HG03039 (cell line): ENCODE data around the gene DTX2.
"Not testable (repeated sequence)": the region's sequence is repeated elsewhere in the genome, so short reads cannot be mapped to it uniquely, and the experiment has no call there.

Experiments used
- ATAC-seq: cut with Tn5 transposase; IDR thresholded peaks from one replicate; pipeline ENCODE4 v1.9.1; 2021; ENCODE audit warnings: mild to moderate bottlenecking, moderate library complexity; ENCODE audit not compliant: unreplicated experiment

The DTX2 gene

GRCh38 chr7:76511200-76511910, 49.8 kb downstream of the DTX2 start:
- not testable (repeated sequence) for ATAC-seq

- not testable (repeated sequence) for ATAC-seq
Measured at GRCh38 chr7:76511911-76512885, 50.7 kb downstream of the DTX2 start.

DNA sequence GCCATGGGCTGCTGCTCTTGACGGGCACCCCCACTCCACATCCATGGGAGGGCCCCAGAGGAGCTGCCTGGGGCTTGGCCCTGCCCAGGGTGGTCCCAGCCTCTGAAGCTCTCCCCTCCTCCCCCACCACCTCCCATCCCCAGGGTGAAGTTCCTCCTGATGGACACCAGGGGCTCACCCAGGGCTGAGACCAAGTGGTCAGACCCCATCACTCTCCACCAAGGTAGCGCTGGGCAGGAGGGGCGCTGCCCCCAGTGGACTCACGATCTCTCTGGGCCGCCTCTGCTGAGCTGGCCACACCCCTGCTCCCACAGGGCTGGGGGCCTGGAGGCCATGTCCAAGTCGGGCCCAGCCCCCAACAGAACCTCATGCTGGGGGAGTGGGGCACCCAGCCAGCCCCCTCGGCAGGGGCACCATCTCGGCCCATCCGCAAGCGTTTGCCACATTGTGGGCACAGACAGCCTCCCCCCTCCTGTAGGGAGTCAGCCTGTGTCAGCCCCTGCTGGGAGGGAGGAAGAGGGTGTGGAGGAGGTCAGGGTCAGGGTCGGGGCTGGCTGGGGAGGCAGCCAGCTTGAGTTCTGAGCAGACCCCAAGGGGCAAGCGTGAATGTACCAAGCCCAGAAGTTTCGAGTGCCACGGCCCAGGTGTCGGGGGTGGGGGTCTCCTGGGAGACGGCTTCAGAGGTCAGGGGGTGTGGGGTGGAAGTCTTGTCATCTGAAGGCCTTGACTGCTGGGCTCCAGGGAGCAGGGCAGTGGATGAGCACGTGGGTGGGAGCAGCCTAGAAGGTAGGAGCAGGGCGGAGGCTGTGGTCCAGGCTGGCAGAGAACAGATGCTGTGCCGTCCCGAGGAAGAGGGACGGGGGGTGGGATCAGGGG, 51.7 kb downstream of the DTX2 start:
- ATAC-seq, result no peak

- no peak for ATAC-seq
Measured at GRCh38 chr7:76513817-76514799, 52.6 kb downstream of the DTX2 start.

- ATAC-seq, result no peak
Measured at GRCh38 chr7:76514926-76515771, 53.6 kb downstream of the DTX2 start.

- no peak for ATAC-seq
Measured at GRCh38 chr7:76515999-76516443, 54.5 kb downstream of the DTX2 start.

DNA sequence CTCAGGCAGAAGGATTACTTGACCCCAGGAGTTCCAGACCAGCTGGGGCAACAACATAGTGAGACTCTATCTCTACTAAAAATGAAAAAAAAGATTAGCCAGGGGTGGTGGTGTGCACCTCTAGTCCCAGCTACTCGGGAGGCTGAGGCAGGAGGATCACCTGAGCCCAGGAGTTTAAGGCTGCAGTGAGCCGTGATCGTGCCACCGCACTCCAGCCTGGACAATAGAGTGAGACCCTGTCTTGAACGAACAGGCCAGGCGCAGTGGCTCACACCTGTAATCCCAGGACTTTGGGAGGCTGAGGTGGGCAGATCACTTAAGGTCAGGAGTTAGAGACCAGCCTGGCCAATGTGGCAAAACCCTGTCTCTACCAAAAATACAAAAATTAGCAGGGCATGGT, 55.4 kb downstream of the DTX2 start:
- not testable (repeated sequence) for ATAC-seq

DNA sequence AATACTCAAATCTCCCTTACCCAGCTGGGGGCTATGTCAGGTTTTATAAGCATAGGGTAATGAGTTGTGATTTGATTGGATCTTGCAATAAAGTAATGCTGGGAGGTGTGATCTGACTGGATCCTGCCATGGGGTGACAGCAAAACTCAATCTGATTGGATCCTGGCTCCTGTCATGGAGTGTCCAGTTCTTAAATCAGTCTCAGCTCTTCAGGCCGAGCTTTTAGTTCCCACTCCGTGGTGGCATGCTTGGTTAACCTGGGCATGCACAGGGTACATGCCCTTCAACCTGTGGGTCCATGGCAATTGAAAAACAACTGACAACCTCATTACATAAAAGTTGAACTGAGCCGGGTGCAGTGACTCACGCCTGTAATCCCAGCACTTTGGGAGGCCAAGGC, 64.7 kb downstream of the DTX2 start:
- ATAC-seq, result not testable (repeated sequence)

GRCh38 chr7:76531643-76532042, 70.1 kb downstream of the DTX2 start:
- ATAC-seq, result not testable (repeated sequence)

DNA sequence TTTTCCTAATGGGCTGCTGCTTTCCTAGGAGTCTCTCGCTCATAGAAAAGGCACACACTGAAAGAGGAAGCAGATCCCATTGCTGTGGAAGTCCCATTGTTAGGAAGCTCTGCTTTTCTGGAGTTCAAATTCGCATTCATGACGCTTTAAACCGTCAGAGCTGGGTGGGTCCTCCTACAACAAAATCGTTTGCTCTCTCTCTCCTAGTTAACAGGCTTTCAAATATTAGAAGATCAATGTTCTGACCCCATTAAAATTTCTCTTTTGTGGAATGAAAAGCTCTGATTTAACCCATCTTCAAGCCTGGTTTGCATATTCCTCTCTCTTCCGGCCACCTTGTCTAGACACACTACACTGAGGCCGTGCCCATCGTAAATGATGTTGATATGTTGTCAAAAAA, 81.7 kb downstream of the DTX2 start, which contains the start of gene SPDYE16:
TSS of gene SPDYE16 (minus strand) at position 101 of the 400 bp plus-strand sequence. CDS start 1,838 bp downstream, outside the sequence.
- not testable (repeated sequence) for ATAC-seq

DNA sequence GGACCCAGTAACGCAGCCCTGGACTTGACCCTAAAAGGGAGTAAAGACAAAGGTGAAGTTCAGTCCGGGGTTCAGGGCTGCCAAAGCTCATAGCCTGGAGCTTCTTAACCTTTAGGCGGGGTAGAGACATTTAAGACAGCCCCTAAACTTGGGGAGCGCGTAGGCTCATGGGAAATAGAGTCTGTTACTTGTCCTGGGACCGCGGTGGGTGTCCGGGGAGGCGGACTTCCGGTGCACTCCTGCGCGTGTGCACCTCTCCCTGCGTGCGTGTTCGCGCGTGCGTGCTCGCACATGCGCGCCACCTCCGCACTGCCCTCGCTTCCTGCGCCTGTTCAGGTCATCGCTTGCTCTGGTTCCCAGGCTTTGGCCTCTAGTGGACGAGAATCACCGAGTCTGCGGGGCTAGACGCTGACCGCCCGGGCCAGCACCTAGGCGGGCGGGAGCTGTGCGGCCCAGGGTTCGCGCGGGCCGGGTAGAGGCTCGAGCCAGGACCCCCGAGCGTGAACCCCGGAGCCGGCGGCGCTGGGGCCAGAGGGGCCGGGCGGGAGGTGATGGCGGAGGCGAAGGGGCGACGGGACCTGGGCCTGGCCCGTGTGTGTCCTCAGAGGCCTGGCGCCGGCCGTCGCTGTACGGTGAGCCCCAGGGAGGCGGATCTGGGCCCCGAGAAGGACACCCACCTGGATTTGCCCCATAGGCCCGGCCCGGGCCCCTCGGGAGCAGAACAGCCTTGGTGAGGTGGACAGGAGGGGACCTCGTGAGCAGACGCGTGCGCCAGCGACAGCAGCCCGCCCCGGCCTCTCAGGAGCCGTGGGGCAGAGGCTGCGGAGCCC, 87.7 kb downstream of the DTX2 start:
- peak; percentile 98 for ATAC-seq

DNA sequence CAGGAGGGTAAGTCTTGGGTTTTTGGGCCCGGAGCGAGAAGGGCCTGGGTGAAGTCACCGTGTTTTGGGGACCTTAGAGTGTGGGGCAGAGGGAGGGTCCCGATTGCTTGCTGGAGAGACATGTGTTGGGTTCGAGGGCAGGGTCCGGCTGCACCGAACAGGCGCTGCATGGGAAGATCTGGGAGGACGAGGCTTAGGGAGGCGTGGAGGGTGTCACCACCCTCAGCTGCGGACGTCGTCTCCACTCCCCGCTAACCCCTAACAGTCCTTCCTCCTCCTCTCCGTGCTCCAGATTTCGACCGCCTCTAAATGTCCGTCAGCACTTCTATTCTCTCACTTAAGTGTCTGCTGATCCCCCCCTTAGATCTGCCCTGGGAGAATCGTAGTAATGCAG, 88.3 kb downstream of the DTX2 start:
- not testable (repeated sequence) for ATAC-seq

DNA sequence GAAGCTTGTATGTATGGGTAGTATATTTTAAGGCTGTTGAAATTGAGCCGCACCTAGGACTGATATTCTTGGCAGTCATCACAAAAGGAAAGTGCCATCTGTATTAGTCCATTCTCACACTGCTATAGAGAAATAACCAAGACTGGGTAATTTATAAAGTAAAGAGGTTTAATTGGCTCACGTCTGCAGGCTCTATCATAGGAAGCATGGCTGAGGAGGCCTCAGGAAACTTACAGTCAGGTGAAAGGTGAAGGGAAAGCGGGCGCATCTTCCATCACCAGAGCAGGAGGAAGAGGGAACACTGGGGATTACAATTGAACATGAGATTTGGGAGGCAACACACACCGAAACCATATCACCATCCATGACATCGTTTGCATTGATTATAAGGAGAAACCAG, 90.5 kb downstream of the DTX2 start:
- not testable (repeated sequence) for ATAC-seq
